Measurements from ENCODE around the gene C1orf74. TPM values are rescaled to one million over a fixed set of nuclear protein-coding genes. Genes with fewer than 3 reads are reported as not detected.

Gene C1orf74
- total RNA-seq, 4 donors from 2014 or later: 1.9 to 2.7 (median 2.3) TPM

DNA sequence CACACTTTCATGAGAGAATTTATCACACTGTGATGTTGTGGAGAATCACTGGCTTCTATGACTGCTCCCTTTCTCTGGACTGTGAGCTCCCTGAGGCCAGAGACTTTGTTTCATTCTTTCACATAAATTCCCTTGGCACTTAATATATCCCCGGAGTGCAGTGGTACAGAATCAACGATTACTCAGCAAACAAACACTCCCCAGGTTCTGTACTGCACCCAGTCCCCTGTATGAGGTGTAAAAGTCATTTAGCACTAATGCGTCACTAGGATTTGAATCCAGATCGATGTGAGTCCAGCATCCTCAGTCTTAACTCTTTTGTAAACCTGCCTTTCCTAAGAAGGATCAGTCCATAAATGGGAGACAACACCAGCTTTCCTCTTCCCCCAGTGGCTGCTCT lies 36.6 kb upstream of the C1orf74 start:
- no peak overlapping the region for H3K27ac ChIP-seq
- WGBS, 2 donors: 78 to 79% methylated on average over 4 of the region's 4 CpGs
- intact Hi-C loops (cut with DNase I): no loop called here
- no peaks in the 10 kb centered on the region for H3K9me3 ChIP-seq
- no peak for DNase-seq
- H3K27me3 ChIP-seq: no peaks in the 10 kb centered on the region
- H3K36me3 ChIP-seq: no peaks in the 10 kb centered on the region
- peaks cover 0 to 9% of the 10 kb centered on the region in 2 donors for H3K4me1 ChIP-seq
- H3K4me3 ChIP-seq (replicated peaks in 1 of 3): no peak overlapping the region
- TF ChIP-seq, protein P1, sequence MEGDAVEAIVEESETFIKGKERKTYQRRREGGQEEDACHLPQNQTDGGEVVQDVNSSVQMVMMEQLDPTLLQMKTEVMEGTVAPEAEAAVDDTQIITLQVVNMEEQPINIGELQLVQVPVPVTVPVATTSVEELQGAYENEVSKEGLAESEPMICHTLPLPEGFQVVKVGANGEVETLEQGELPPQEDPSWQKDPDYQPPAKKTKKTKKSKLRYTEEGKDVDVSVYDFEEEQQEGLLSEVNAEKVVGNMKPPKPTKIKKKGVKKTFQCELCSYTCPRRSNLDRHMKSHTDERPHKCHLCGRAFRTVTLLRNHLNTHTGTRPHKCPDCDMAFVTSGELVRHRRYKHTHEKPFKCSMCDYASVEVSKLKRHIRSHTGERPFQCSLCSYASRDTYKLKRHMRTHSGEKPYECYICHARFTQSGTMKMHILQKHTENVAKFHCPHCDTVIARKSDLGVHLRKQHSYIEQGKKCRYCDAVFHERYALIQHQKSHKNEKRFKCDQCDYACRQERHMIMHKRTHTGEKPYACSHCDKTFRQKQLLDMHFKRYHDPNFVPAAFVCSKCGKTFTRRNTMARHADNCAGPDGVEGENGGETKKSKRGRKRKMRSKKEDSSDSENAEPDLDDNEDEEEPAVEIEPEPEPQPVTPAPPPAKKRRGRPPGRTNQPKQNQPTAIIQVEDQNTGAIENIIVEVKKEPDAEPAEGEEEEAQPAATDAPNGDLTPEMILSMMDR (IDR thresholded peaks at IDR 0.05): no peak
- TF ChIP-seq POLR2A (IDR thresholded peaks at IDR 0.05): no peak

DNA sequence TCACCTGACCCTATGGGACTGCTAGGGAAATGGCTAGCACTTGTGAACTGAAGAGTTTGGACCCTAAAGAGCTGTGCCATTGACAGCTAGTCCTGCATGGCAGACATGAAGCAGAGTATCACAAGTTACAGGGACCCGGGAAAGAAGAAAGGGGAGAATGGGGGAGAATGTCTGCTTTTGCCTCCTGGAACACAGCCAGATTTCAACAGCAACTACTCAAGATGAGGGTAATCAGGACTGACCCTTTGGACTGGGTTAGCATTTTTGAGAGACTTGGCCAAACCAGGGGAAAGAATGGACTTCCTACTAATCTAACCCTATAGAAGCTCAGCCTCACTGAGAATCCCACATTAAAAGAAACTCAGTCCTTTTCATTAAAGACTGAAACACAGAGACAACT lies 34.7 kb upstream of the C1orf74 start:
- TF ChIP-seq, protein P1 (IDR thresholded peaks at IDR 0.05): no peak
- TF ChIP-seq POLR2A (IDR thresholded peaks at IDR 0.05): no peak
- WGBS, 2 donors: 13 to 17% methylated on average over 1 of the region's 1 CpG
- Histone ChIP-seq H3K9me3 (no peaks in the 10 kb centered on the region), H3K27ac (no peak overlapping the region), H3K4me3 (replicated peaks in 1 of 3) (no peak overlapping the region), H3K4me1 (peaks cover 0 to 9% of the 10 kb centered on the region in 2 donors), H3K36me3 (no peaks in the 10 kb centered on the region), H3K27me3 (no peaks in the 10 kb centered on the region)
- intact Hi-C loops (cut with DNase I): no loop called here
- no peak for DNase-seq

DNA sequence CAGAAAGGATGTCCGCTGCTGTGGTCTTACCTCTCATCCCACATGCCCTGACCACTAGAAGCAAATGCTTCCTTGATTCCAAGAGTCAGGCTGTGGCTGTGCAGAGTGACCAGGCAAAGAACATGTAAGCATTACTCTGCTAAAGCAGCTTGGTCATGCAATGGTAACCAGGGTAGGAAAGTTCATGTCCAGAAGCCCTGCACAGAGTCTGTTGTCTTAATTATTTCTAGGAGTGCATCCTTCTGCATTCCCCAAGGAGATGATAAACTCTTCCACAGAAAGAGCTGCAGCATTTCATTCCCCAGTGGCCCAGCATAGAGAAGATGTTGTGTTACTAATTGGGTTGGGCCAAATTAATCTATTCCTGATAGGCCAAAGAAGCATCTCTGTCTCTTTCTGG lies 33.3 kb upstream of the C1orf74 start:
- H3K27me3 ChIP-seq: no peaks in the 10 kb centered on the region
- no peak for TF ChIP-seq POLR2A (IDR thresholded peaks at IDR 0.05)
- TF ChIP-seq, protein P1 (IDR thresholded peaks at IDR 0.05): no peak
- no peak overlapping the region for H3K4me3 ChIP-seq (replicated peaks in 1 of 3)
- intact Hi-C loops (cut with DNase I): no loop called here
- 89% methylated on average over 1 of the region's 1 CpG for WGBS, 2 donors
- no peaks in the 10 kb centered on the region for H3K9me3 ChIP-seq
- no peak for DNase-seq
- H3K27ac ChIP-seq: no peak overlapping the region
- no peaks in the 10 kb centered on the region for H3K36me3 ChIP-seq
- peaks cover 0 to 6% of the 10 kb centered on the region in 2 donors for H3K4me1 ChIP-seq

DNA sequence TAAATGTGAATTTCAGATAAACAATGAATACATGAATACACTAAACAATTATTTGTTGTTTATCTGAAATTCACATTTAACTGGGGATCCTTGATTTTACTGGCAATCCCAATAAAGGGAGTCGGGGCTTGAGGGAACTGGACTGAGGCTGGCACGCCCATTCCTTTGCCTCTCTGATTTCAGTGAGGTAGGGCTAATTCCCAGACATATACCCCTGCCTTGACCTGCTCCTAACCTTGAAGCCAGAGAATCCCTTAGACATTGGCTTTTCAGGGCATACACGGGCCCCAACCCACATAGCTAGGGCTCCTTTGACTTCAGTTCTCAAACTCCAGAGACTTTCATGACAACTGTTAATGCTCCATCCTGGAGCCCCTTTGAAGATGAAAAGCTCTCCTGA lies 32.6 kb upstream of the C1orf74 start:
- DNase-seq: no peak
- WGBS, 2 donors: 69 to 78% methylated on average over 3 of the region's 3 CpGs
- H3K4me1 ChIP-seq: no peaks in the 10 kb centered on the region
- TF ChIP-seq, protein P1 (IDR thresholded peaks at IDR 0.05): no peak
- TF ChIP-seq POLR2A (IDR thresholded peaks at IDR 0.05): no peak
- no peak overlapping the region for H3K27ac ChIP-seq
- H3K9me3 ChIP-seq: no peaks in the 10 kb centered on the region
- H3K4me3 ChIP-seq (replicated peaks in 1 of 3): no peak overlapping the region
- no peaks in the 10 kb centered on the region for H3K36me3 ChIP-seq
- intact Hi-C loops (cut with DNase I): no loop called here
- H3K27me3 ChIP-seq: no peaks in the 10 kb centered on the region

DNA sequence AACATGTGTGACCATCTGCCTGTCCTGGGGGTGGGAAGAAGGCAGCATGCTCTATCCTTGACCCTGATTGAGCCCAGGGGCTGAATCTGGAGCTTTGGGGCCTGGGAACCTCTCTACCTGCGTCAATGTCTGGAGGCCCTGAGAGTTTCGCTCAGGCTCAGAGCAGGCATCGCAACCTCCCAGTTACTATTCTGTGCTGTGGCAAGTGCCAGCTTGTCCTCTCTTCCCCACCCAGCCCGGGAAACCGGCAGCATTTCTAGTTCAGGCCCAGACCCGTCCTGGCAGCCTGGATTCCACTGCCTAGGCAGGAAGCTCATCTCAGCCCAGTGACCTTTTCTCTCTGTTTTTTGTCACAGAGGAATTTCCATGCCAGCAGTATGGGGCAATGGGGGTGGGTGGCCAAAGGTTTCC lies 31.6 kb upstream of the C1orf74 start:
- intact Hi-C loops (cut with DNase I): no loop called here
- TF ChIP-seq, protein P1 (IDR thresholded peaks at IDR 0.05): no peak
- TF ChIP-seq POLR2A (IDR thresholded peaks at IDR 0.05): no peak
- no peak for DNase-seq
- Histone ChIP-seq H3K36me3 (no peaks in the 10 kb centered on the region), H3K9me3 (no peaks in the 10 kb centered on the region), H3K27me3 (no peaks in the 10 kb centered on the region), H3K4me1 (no peaks in the 10 kb centered on the region), H3K4me3 (replicated peaks in 1 of 3) (no peak overlapping the region), H3K27ac (no peak overlapping the region)
- 39 to 75% methylated on average over 3 to 6 of the region's 6 CpGs for WGBS, 2 donors

All from thyroid gland (tissue), 4 donors.